ENCODE data around the gene OSBPL8.

The OSBPL8 gene, protein sequence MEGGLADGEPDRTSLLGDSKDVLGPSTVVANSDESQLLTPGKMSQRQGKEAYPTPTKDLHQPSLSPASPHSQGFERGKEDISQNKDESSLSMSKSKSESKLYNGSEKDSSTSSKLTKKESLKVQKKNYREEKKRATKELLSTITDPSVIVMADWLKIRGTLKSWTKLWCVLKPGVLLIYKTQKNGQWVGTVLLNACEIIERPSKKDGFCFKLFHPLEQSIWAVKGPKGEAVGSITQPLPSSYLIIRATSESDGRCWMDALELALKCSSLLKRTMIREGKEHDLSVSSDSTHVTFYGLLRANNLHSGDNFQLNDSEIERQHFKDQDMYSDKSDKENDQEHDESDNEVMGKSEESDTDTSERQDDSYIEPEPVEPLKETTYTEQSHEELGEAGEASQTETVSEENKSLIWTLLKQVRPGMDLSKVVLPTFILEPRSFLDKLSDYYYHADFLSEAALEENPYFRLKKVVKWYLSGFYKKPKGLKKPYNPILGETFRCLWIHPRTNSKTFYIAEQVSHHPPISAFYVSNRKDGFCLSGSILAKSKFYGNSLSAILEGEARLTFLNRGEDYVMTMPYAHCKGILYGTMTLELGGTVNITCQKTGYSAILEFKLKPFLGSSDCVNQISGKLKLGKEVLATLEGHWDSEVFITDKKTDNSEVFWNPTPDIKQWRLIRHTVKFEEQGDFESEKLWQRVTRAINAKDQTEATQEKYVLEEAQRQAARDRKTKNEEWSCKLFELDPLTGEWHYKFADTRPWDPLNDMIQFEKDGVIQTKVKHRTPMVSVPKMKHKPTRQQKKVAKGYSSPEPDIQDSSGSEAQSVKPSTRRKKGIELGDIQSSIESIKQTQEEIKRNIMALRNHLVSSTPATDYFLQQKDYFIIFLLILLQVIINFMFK

DNA sequence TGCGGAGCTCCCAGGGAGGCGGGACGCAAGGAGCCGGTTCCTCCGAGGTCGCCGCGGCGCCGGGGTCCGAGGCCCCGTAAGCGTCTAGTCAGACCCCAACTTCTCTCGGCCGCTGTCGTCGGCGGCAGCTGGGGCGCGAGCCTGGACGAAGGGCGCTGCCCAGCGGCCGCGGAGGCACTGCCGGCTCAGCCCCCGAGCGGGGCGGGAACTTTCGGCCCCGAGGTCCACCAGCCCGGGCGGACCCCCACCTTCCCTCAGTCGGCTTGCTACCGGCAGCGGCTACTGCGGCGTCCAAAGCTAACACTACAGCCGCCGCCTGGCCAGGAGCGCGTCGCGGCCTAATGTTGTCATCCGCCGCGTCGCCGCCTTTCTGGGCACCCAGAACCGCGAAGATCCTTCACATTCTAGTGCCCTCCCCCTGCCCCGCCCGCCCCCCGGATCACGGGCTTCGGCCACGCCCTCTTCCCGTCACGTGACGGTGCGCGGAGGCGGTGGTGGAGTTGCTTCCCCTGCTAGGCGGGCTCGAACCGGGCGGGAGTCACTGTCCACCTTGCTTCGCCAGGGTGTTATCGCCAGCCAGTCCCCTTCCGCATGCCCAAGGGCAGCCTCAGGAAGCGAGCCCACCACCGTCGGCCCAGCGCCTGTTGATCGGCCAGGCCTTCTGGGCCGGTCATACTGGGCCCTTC is at the start of gene OSBPL8:
TSS of gene OSBPL8 (minus strand) at position 372 of the 686 bp plus-strand sequence. CDS start 72,220 bp downstream, outside the sequence.
- DNase-seq (ENCODE audit: low read depth in 2 of 2) = peak; percentile 92 to 93

DNA sequence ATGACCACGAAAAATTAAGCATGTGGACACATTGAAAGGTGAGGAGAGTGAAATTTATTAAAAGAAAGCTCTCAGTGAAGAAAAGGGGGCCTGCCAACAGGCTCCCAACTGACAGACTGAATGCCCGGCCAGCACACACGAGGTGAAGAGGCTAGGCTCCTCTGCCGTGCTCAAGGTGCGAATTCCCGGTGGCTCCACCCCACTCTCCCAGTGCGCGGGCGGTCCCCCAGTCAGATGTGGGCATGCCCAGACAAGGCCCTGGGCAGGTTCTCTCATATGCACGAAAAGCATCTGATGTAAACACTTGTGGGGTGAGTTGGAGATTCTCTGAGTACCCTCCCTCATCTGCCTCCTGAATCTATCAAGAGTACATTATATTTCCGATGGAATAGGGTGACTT is 48.5 kb upstream of the OSBPL8 start:
- DNase-seq (ENCODE audit: low read depth in 2 of 2) = no peak

DNA sequence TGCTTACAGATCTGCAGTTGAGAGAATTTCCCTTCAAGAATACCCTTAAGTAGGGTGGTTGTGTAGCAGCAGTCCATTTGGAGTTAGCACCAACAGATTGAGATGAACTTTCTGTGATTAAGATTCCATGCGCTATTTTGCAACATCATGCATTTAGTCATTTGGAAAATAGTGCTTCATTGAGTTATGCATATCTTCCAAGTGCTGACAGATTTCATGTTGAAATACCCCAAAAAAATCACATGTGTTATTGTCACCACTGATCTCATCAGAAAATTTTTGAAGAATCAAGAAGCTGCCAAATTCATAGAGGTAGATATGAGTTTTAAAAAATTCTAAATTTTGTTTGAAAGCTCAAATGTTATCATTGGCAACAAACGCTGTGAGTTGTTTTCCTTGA is 35.5 kb upstream of the OSBPL8 start:
- DNase-seq (ENCODE audit: low read depth in 2 of 2) = no peak

DNA sequence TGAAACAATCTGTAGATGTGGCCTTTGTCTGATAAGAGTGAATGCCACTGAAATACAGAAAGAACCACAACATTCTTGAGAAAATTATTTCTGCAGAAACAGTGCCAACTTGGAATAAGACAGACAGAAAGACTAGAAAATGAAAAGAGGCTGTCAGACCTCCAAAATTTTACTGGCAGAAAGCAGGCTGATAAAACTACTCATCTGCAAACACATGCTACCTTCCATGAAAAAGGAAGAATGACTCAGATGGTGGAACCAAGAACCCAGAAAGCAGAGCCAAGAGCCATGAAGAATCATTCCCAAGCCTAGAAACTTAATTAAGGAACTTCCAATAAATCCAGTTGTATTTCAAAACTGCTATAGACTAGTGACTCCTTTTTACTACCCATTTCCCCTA is 31.9 kb upstream of the OSBPL8 start:
- no peak for DNase-seq (ENCODE audit: low read depth in 2 of 2)

DNA sequence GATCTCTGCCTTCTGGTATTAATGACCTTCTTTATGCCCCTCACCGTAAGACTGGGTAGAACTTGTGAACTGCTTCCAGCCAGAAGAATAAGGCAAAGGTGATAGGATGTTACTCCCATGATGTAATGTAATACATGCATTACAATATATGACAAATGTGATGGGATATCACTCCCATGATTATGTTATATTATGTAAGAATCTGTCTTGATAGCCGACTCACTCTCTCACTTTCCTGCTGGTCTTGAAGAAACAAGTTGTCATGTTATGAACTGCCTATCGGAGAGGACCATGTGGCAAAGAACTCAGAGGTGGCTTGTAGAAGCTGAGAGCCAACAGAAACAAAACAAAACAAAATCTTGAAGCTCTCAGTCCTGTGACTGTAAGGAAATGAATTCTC is 30.6 kb upstream of the OSBPL8 start:
- no peak for DNase-seq (ENCODE audit: low read depth in 2 of 2)

DNA sequence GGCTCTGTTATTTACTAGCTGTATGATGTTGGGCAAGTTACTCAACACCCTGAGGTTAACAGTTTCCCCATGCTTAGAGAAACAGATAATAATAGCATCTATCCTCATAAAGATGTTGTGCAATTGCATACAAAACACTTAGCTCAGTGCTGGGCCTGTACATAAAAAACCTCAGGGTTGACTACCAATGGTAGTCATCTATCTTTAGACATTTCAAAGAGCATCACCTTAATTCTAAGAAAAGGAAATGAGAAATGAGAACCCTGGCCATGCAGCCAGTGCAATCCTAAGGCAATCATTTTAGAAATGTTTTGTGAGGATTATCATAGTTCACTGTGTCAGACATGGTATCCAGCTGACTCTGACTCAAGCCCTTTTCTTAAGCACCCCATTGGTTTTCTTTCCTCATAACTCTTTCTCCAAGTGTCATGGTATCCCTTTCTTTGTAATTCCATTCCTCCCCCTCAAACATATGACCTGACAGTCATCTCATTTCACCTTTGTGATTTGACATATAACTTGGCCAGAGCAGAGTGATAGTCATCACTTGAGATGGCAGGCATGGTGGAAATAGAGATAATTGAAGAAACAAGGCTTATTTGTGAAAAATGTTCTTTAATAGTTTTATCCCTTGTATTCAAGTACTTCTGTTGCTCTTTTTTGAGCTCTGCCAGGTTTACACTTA is 29.5 kb upstream of the OSBPL8 start:
- no peak for DNase-seq (ENCODE audit: low read depth in 2 of 2)

- no peak for DNase-seq (ENCODE audit: low read depth in 2 of 2)
Observed at GRCh38 chr12:76587428-76588178, 28.0 kb upstream of the OSBPL8 start.

DNA sequence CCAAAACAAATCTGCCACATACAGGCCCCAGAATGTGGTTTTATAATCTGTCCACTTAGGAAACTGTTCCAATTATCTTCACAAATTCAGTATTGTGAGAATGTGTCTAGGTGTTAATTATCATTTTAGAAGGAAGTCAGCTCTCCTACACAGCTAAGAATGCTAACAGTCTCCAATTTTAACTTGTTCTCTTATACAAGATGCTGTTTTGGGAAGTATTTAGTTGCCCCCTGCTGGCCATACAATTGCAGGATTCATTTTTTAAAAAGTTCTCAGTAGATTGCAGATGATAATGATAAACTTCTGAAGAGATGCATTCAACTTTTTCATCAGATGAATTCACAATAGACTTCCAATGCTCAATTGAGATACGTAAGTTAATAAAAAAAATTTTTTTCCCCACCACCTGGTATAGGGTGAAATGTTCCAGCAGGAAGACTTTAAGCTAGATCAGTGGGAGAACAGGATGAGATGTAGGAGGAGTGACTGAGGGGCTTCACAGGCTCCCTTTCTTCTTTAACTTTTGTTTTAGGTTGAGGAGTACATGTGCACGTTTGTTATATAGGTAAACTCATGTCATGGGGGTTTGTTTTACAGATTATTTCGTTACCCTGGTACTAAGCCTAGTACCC is 27.3 kb upstream of the OSBPL8 start:
- DNase-seq (ENCODE audit: low read depth in 2 of 2) = no peak

DNA sequence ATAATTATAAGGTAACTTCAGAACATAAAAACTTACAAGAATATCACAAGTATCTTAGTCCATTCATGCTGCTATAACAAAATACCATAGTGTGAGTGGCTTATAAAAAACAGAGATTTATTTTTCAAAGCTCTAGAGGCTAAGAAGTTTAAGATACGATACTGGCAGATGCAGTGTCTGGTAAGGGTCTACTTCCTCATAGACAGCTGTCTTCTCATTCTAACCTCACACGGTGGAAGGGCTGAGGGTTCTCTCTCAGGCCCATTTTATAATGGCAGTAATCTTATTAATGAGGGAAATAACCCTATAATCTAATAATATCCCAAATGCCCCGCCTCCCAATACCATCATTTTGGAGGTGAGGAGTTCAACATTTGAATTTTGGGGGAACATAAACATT is 23.7 kb upstream of the OSBPL8 start:
- DNase-seq (ENCODE audit: low read depth in 2 of 2) = no peak

GRCh38 chr12:76573840-76574373 is 14.3 kb upstream of the OSBPL8 start:
- no peak for DNase-seq (ENCODE audit: low read depth in 2 of 2)

DNA sequence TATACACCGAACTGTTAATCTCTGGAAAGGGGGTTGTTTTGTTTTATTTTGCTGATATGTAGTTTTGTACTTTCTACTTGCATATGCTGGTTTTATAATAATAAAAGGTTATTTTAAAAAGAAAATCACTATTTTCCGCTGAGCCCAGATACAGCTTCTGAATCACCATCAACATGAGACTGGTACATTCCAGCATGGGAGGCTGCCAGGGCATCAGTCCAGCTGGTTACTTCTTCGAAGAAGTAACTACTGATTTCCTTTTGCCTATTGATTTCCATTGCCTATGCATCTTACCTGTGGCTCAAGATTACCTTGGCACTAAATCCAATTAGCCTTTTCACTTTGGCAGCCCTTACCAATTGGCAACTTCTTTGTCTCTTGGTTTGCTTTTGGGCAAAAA is 11.7 kb upstream of the OSBPL8 start:
- DNase-seq (ENCODE audit: low read depth in 2 of 2) = no peak

GRCh38 chr12:76569685-76570604 is 10.4 kb upstream of the OSBPL8 start:
- no peak for DNase-seq (ENCODE audit: low read depth in 2 of 2)

DNA sequence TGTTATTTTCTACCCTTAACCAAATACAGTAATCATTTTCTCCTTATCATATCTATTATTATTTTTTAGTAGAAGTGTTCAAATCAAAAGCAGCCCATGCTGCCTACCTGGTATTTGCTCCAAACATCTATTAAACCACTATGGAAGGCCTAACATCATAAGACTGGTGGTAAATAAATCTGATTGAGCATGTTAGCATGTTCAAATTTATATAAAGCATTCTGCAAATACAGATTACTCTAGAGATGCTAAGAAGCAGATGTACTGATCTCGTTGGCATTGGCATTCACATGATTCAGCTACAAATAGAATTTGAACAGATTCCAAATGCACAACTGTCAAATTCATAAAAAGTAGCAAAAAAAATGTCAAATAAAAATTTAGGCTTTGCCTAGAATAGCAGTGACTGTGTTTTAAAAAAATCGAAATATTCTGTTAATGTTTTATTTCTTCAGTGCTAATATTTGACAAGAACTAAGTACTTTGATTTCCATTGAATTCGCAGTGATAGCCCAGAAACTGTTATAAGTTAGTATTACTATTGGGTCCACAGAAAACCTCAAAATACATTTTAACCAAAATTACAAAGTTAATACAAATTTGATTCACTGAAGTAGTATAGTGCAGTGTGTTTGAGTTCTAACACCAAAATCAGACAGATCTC is 9.4 kb upstream of the OSBPL8 start:
- no peak for DNase-seq (ENCODE audit: low read depth in 2 of 2)

- DNase-seq (ENCODE audit: low read depth in 2 of 2) = no peak
Observed at GRCh38 chr12:76568130-76568529, 8.6 kb upstream of the OSBPL8 start.

GRCh38 chr12:76563061-76563460 is 3.5 kb upstream of the OSBPL8 start:
- DNase-seq (ENCODE audit: low read depth in 2 of 2) = no peak

DNA sequence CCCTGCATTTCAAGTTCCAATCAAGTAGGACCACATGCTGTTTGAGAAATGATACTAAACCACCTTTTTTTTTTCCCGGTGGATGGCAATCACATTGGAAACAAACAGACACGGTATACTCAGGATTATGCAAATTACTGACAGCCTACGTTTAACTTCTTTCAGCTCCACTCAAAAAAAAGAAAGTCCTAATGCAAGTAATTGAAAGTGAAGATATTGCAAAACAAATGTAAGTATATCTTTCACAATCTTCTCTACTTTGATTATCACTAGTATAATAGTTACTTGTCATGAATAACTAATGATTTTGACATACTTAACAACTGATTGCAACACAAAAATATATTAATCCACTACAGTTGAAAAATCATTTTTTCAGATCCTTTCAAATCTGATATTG is 2.6 kb upstream of the OSBPL8 start:
- DNase-seq (ENCODE audit: low read depth in 2 of 2) = no peak

- DNase-seq (ENCODE audit: low read depth in 2 of 2) = no peak
Observed at GRCh38 chr12:76560086-76560491, 518 bp upstream of the OSBPL8 start.

DNA sequence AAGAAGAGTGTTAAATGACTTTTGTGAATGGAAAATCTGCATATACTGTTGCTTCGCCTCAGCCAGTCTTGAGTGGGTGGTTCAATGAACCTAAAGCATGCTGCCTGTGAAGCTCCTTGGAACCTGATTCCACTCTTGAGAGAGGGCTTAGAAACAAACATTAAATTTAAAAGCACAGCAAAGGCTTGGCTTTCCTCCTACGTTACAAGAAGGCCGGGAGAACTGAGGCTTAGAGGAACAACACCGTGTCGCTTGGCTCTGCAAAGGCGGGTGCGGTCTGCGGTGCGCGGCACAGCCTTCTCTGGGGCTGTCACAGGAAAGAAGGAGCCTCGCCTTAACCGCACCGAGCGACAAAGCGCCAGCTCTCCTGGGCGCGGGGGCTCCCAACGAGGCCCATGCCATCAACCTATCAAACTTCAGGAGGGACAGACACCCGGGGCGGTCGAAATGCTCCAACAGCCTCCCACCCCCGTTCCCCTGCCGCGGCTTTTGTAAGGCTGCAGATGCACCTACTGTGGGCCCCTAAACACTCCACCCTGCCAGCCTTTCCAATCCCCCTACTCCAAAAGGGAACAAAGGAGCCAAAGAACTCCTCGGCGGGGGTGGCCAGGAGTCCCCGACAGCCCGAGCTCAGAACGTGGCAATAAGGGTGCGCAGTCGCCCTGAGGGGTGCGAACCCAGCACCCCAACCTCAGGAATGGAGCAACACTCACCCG is 729 bp downstream of the OSBPL8 start:
- peak; percentile 76 to 77 for DNase-seq (ENCODE audit: low read depth in 2 of 2)

All from stimulated activated CD8-positive, alpha-beta memory T cell treated with anti-CD3 and anti-CD28 coated beads, Interleukin-15, amount 100 ng/mL, for 48 hours (primary cell).